Activated CD8-positive, alpha-beta T cell treated with anti-CD3 and anti-CD28 coated beads for 36 hours (primary cell): ENCODE results near the gene PTP4A1. TPM values are rescaled to one million over a fixed set of nuclear protein-coding genes. Genes with fewer than 3 reads are reported as not detected.

ENCODE experiments used
- ATAC-seq: fragments of 200-7000 bp; cut with Tn5 transposase; one replicate; pipeline ENCODE4 v1.10.0; 2021; ENCODE audit warnings: mild to moderate bottlenecking, moderate library complexity
- CTCF ChIA-PET: fragments of 350-600 bp; sonication (Branson Sonifier 250); formaldehyde crosslinking; loops from one replicate; lab custom pipeline; 2021; ENCODE audit warnings: antibody characterized with exemption; lab: Charles Lee
- POLR2A ChIA-PET: fragments of 350-600 bp; sonication (Branson Sonifier 250); formaldehyde crosslinking; loops from one replicate; lab custom pipeline; 2021; ENCODE audit warnings: antibody characterized with exemption; lab: Charles Lee
- DNase-seq: peaks from one replicate; pipeline ENCODE4 v3.0.0-alpha.2; 2020
- H3K27ac Mint-ChIP-seq: one replicate; pipeline ENCODE4 v1.8.0; 2021; ENCODE audit warnings: mild to moderate bottlenecking, mixed read lengths
- H3K27me3 Mint-ChIP-seq: one replicate; pipeline ENCODE4 v1.8.0; 2021; ENCODE audit warnings: mixed read lengths
- H3K36me3 Mint-ChIP-seq: one replicate; pipeline ENCODE4 v1.8.0; 2021; ENCODE audit warnings: low read depth, mixed read lengths
- H3K4me1 Mint-ChIP-seq: one replicate; pipeline ENCODE4 v1.8.0; 2021; ENCODE audit warnings: low read depth, mixed read lengths
- H3K4me3 Mint-ChIP-seq: one replicate; pipeline ENCODE4 v1.8.0; 2021; ENCODE audit warnings: mild to moderate bottlenecking, moderate library complexity, mixed read lengths
- H3K9me3 Mint-ChIP-seq: one replicate; pipeline ENCODE4 v1.8.0; 2021; ENCODE audit warnings: mixed read lengths
- CTCF ChIP-seq: fragments of 200-600 bp; IDR thresholded peaks from one replicate; pipeline ENCODE4 v1.8.0; 2022; ENCODE audit warnings: antibody characterized with exemption, mild to moderate bottlenecking
- intact Hi-C: fragments of 100-400 bp; cut with micrococcal nuclease; formaldehyde crosslinking; loops from one replicate; pipeline ENCODE4 v1.10.0; 2022
- total RNA-seq, 2 experiments: library from RNA; stranded (reverse); gene quantifications; one replicate each; pipeline ENCODE4 v1.2.3, GENCODE V29; 2021

Gene PTP4A1
- total RNA-seq, 2 experiments from 2014 or later, result 52.6 to 54.7 TPM

GRCh38 chr6:63543982-63544381, 28.3 kb upstream of the PTP4A1 start:
- Mint-ChIP-seq H3K9me3 (no peaks in the 10 kb centered on the region), H3K4me1 (no peaks in the 10 kb centered on the region), H3K27me3 (peaks cover 25% of the 10 kb centered on the region), H3K36me3 (no peaks in the 10 kb centered on the region), H3K4me3 (no peak overlapping the region), H3K27ac (no peak overlapping the region)
- ChIA-PET POLR2A (no interaction called here), CTCF (no interaction called here)
- no peak for ATAC-seq
- no peak for DNase-seq
- TF ChIP-seq CTCF, result no peak
- intact Hi-C loops, result no loop called here

DNA sequence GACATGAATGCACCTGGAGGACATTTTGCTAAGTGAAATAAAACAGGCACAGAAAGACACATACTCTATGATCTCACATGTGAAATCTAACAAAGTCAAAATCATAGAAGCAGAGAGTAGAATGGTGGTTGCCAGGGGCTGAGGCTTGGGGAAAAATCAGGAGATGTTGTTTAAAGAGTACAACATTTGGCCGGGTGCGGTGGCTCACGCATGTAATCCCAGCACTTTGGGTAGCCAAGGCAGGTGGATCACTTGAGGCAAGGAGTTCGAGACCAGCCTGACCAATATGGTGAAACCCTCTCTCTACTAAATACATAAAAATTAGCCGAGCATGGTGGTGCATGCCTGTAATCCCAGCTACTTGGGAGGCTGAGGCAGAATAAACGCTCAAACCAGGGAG, 26.0 kb upstream of the PTP4A1 start:
- Mint-ChIP-seq H3K36me3 (no peaks in the 10 kb centered on the region), H3K4me1 (no peaks in the 10 kb centered on the region), H3K27me3 (peaks cover 22% of the 10 kb centered on the region), H3K9me3 (no peaks in the 10 kb centered on the region), H3K27ac (no peak overlapping the region), H3K4me3 (no peak overlapping the region)
- no peak for ATAC-seq
- CTCF ChIA-PET, result no interaction called here
- DNase-seq, result no peak
- TF ChIP-seq CTCF, result no peak
- POLR2A ChIA-PET, result no interaction called here
- intact Hi-C loops, result no loop called here

- DNase-seq (no peak), ATAC-seq (no peak)
- no peaks in the 10 kb centered on the region for H3K36me3 Mint-ChIP-seq
- H3K4me1 Mint-ChIP-seq, result no peaks in the 10 kb centered on the region
- TF ChIP-seq CTCF, result no peak
- no peak overlapping the region for H3K4me3 Mint-ChIP-seq
- peaks cover 20% of the 10 kb centered on the region for H3K27me3 Mint-ChIP-seq
- POLR2A ChIA-PET, result no interaction called here
- intact Hi-C loops, result no loop called here
- H3K27ac Mint-ChIP-seq, result no peak overlapping the region
- H3K9me3 Mint-ChIP-seq, result no peaks in the 10 kb centered on the region
- CTCF ChIA-PET, result interaction anchor here (0.7 kb wide), 1 partner anchor 15 kb away, joined by 4 read pairs; no protein-coding TSS in a partner anchor
These were observed 25.6 kb upstream of the PTP4A1 start for GRCh38 chr6:63546697-63547096.

DNA sequence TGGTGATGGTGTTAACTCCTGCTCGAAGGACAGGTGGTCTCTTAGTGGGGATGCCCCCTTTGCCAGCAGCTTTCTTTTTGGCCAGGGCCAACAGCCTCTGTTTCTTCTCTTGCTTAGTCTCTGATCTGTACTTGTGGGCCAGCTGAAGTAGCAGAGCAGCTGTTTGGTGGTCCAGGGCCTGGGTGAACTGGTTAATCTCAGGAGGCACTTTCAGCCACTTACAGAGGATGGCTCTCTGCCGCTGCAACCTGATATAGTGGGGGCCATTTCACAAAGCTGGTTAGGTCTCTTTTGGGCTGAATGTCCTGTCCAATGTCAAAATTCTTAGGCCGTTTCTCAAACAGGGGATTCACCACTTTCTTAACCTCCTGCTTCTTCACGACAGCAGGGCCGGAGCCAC, 23.2 kb upstream of the PTP4A1 start:
- Mint-ChIP-seq H3K9me3 (no peaks in the 10 kb centered on the region), H3K27ac (no peak overlapping the region), H3K4me1 (no peaks in the 10 kb centered on the region), H3K27me3 (peaks cover 10% of the 10 kb centered on the region), H3K36me3 (no peaks in the 10 kb centered on the region), H3K4me3 (no peak overlapping the region)
- ChIA-PET CTCF (no interaction called here), POLR2A (no interaction called here)
- intact Hi-C loops, result no loop called here
- ATAC-seq, result no peak
- DNase-seq, result no peak
- TF ChIP-seq CTCF, result no peak

- POLR2A ChIA-PET, result no interaction called here
- H3K36me3 Mint-ChIP-seq, result no peaks in the 10 kb centered on the region
These were observed 19.1 kb upstream of the PTP4A1 start for GRCh38 chr6:63553208-63553607.

More at GRCh38 chr6:63553208-63553607, 19.1 kb upstream of the PTP4A1 start:
- H3K27me3 Mint-ChIP-seq, result peaks cover 13% of the 10 kb centered on the region
- no peak overlapping the region for H3K27ac Mint-ChIP-seq
- no peaks in the 10 kb centered on the region for H3K9me3 Mint-ChIP-seq
- intact Hi-C loops, result no loop called here
- peak; percentile 51 for ATAC-seq
- H3K4me3 Mint-ChIP-seq, result no peak overlapping the region
- no peak for TF ChIP-seq CTCF
- DNase-seq, result no peak
- H3K4me1 Mint-ChIP-seq, result no peaks in the 10 kb centered on the region
- CTCF ChIA-PET, result no interaction called here
